M059J (cell line): ENCODE results near the gene RTCA. TPM values are rescaled to one million over a fixed set of nuclear protein-coding genes. Genes with fewer than 3 reads are reported as not detected.
A peak's percentile ranks its signal among the peaks of the same experiment; 100 is the strongest.
"Not testable (repeated sequence)": the region's sequence is repeated elsewhere in the genome, so short reads cannot be mapped to it uniquely, and the experiment has no call there.

Experiments used
- DNase-seq: peaks from one replicate; pipeline ENCODE4 v3.0.0-alpha.2; 2012; ENCODE audit warnings: low read depth
- total RNA-seq: library from RNA; depleted of rRNA; stranded (reverse); fragments of >200 nt; shearing (Covaris generic); gene quantifications from 2 replicates; pipeline ENCODE4 v1.2.3, GENCODE V29; 2014

RTCA gene
- total RNA-seq, 1 experiment from 2014 or later = 52.7 TPM

GRCh38 chr1:100258427-100258826 lies 7.6 kb upstream of the RTCA start:
- DNase-seq = not testable (repeated sequence)

- no peak for DNase-seq
Observed at GRCh38 chr1:100261686-100262085, 4.3 kb upstream of the RTCA start.

- DNase-seq = not testable (repeated sequence)
Observed at GRCh38 chr1:100264081-100264480, 1.9 kb upstream of the RTCA start.

- DNase-seq = peak; percentile 56
Observed at GRCh38 chr1:100265562-100265930, 470 bp upstream of the RTCA start.

GRCh38 chr1:100266741-100267140 lies 725 bp downstream of the RTCA start:
- DNase-seq = peak; percentile 38

- DNase-seq = no peak
Observed at GRCh38 chr1:100267284-100267683, 1.3 kb downstream of the RTCA start.

- no peak for DNase-seq
Observed at GRCh38 chr1:100268202-100268601, 2.2 kb downstream of the RTCA start.

- no peak for DNase-seq
Observed at GRCh38 chr1:100277866-100278265, 11.8 kb downstream of the RTCA start.

- no peak for DNase-seq
Observed at GRCh38 chr1:100279358-100279923, 13.4 kb downstream of the RTCA start.

- no peak for DNase-seq
Observed at GRCh38 chr1:100279954-100280682, 14.1 kb downstream of the RTCA start.

- no peak for DNase-seq
Observed at GRCh38 chr1:100284591-100284990, 18.6 kb downstream of the RTCA start.

GRCh38 chr1:100287162-100287561 lies 21.1 kb downstream of the RTCA start:
- DNase-seq = no peak

- DNase-seq = no peak
Observed at GRCh38 chr1:100290291-100290690, 24.3 kb downstream of the RTCA start.

- no peak for DNase-seq
Observed at GRCh38 chr1:100292711-100293110, 26.7 kb downstream of the RTCA start.

- DNase-seq = no peak
Observed at GRCh38 chr1:100296140-100296539, 30.1 kb downstream of the RTCA start.

GRCh38 chr1:100296997-100297396 lies 31.0 kb downstream of the RTCA start:
- DNase-seq = not testable (repeated sequence)

- no peak for DNase-seq
Observed at GRCh38 chr1:100298512-100298911, 32.5 kb downstream of the RTCA start.

GRCh38 chr1:100299521-100300222 lies 33.7 kb downstream of the RTCA start:
- no peak for DNase-seq

GRCh38 chr1:100300691-100301090 lies 34.7 kb downstream of the RTCA start:
- no peak for DNase-seq

- DNase-seq = no peak
Observed at GRCh38 chr1:100302739-100303138, 36.7 kb downstream of the RTCA start.

GRCh38 chr1:100304227-100304626 lies 38.2 kb downstream of the RTCA start:
- no peak for DNase-seq

GRCh38 chr1:100304921-100305320 lies 38.9 kb downstream of the RTCA start:
- no peak for DNase-seq

GRCh38 chr1:100305954-100306353 lies 39.9 kb downstream of the RTCA start:
- no peak for DNase-seq
